GM23248 (cell line): ENCODE results near the gene AFMID.

Source experiments
- EZH2 ChIP-seq: fragments of 200-600 bp; sonication (generic); IDR thresholded peaks from 2 replicates; pipeline ENCODE4 v1.6.1; 2018; ENCODE audit warnings: antibody characterized with exemption, mild to moderate bottlenecking; ENCODE audit not compliant: insufficient read depth, poor library complexity, severe bottlenecking
- EZH2phosphoT487 ChIP-seq: fragments of 200-600 bp; sonication (generic); IDR thresholded peaks from 2 replicates; pipeline ENCODE4 v1.6.1; 2018; ENCODE audit warnings: antibody characterized with exemption, moderate library complexity, mild to moderate bottlenecking, low read depth; ENCODE audit not compliant: insufficient read depth

GRCh38 chr17:78147315-78147998 lies 39.7 kb upstream of the AFMID start:
- no peak for TF ChIP-seq EZH2
- no peak for TF ChIP-seq EZH2phosphoT487
